SK-N-SH (cell line): Measurements from ENCODE around the gene PDHX. TPM values are rescaled to one million over a fixed set of nuclear protein-coding genes. Genes with fewer than 3 reads are reported as not detected.

Source experiments
- CTCF ChIA-PET: fragments of 300-600, 350-600 bp; formaldehyde crosslinking; extraction: SDS; loops from one replicate; lab custom pipeline; 2021; lab: Yijun Ruan, JAX
- POLR2A ChIA-PET: fragments of 350-600 bp; sonication (Branson Sonifier 250); formaldehyde crosslinking; extraction: SDS; loops from one replicate; lab custom pipeline; 2020; ENCODE audit warnings: antibody characterized with exemption, inconsistent platforms; lab: Yijun Ruan, JAX
- DNase-seq: peaks from one replicate; pipeline ENCODE4 v3.0.0; 2012
- H2AFZ ChIP-seq: fragments of 200-600 bp; sonication (generic); 2 replicates; pipeline ENCODE4 v1.8.1; 2016; ENCODE audit warnings: antibody characterized with exemption, mild to moderate bottlenecking, low read depth
- H3F3A ChIP-seq: fragments of 200-600 bp; sonication (generic); replicated peaks from 2 replicates; pipeline ENCODE3; 2016; ENCODE audit warnings: antibody characterized with exemption, mild to moderate bottlenecking; ENCODE audit not compliant: insufficient read depth
- H3K27ac ChIP-seq, 2 experiments: fragments of 200-500 bp in 1 of 2; fragments of 200-600 bp in 1 of 2; sonication (Bioruptor generic) in 1 of 2; sonication (generic), shearing (Covaris generic) in 1 of 2; 2 replicates each; pipeline versions ENCODE4 v1.5.1 to v1.6.1; 2014 to 2016; ENCODE audit warnings: low read depth in 2 of 2, inconsistent platforms in 1 of 2, low read length in 1 of 2, mild to moderate bottlenecking in 1 of 2, mixed read lengths in 1 of 2
- H3K27me3 ChIP-seq: fragments of 200-600 bp; sonication (generic), shearing (Covaris generic); 2 replicates; pipeline ENCODE4 v1.6.1; 2016; ENCODE audit warnings: mixed run types; ENCODE audit not compliant: insufficient read depth
- H3K36me3 ChIP-seq, 2 experiments: fragments of 200-500 bp in 1 of 2; fragments of 200-600 bp in 1 of 2; sonication (Bioruptor generic) in 1 of 2; sonication (generic) in 1 of 2; replicated peaks in 1 of 2; 2 replicates each; pipeline versions ENCODE3 to v1.5.1; 2014 to 2016; ENCODE audit warnings: low read length in 1 of 2, mild to moderate bottlenecking in 1 of 2; ENCODE audit not compliant: insufficient read depth in 2 of 2, control insufficient read depth in 1 of 2
- H3K4me1 ChIP-seq, 2 experiments: fragments of 200-500 bp in 1 of 2; fragments of 200-600 bp in 1 of 2; sonication (Bioruptor generic) in 1 of 2; sonication (generic), shearing (Covaris generic) in 1 of 2; 2 replicates each; pipeline versions ENCODE4 v1.5.1 to v1.6.1; 2014 to 2016; ENCODE audit warnings: low read depth in 1 of 2, low read length in 1 of 2, mixed run types in 1 of 2; ENCODE audit not compliant: insufficient read depth in 2 of 2, control insufficient read depth in 1 of 2
- H3K4me2 ChIP-seq: fragments of 200-600 bp; sonication (generic), shearing (Covaris generic); 2 replicates; pipeline ENCODE4 v1.6.1; 2017; ENCODE audit warnings: mixed run types
- H3K4me3 ChIP-seq, 2 experiments: fragments of 200-500 bp in 1 of 2; fragments of 200-600 bp in 1 of 2; sonication (Bioruptor generic) in 1 of 2; sonication (generic), shearing (Covaris generic) in 1 of 2; 2 replicates each; pipeline versions ENCODE4 v1.5.1 to v1.8.1; 2014 to 2016; ENCODE audit warnings: low read depth in 2 of 2, inconsistent platforms in 1 of 2, low read length in 1 of 2, mild to moderate bottlenecking in 1 of 2, mixed read lengths in 1 of 2, moderate library complexity in 1 of 2
- H3K79me2 ChIP-seq: fragments of 200-600 bp; sonication (generic); 2 replicates; pipeline ENCODE4 v1.8.1; 2017; ENCODE audit warnings: mild to moderate bottlenecking; ENCODE audit not compliant: insufficient read depth
- H3K9ac ChIP-seq: fragments of 200-600 bp; sonication (generic); 2 replicates; pipeline ENCODE4 v1.6.1; 2017; ENCODE audit warnings: mixed run types
- H3K9me2 ChIP-seq: fragments of 200-600 bp; sonication (generic); 2 replicates; pipeline ENCODE4 v1.6.1; 2017; ENCODE audit warnings: mixed run types
- H3K9me3 ChIP-seq: fragments of 200-600 bp; sonication (generic); 2 replicates; pipeline ENCODE4 v1.6.1; 2017; ENCODE audit warnings: mixed run types, mild to moderate bottlenecking, moderate library complexity
- H4K20me1 ChIP-seq: fragments of 200-600 bp; sonication (generic); 2 replicates; pipeline ENCODE4 v1.6.1; 2017; ENCODE audit warnings: mild to moderate bottlenecking, mixed run types; ENCODE audit not compliant: insufficient read depth
- CHD2 ChIP-seq: fragments of 150-350 bp; IDR thresholded peaks from 2 replicates; pipeline ENCODE4 v1.6.1; 2018; ENCODE audit warnings: low read length; ENCODE audit not compliant: partially characterized antibody
- ELF1 ChIP-seq: IDR thresholded peaks from 2 replicates; pipeline ENCODE4 v1.4.0; 2012
- EP300 ChIP-seq, 2 experiments: IDR thresholded peaks; 2 replicates each; pipeline versions ENCODE4 v1.4.0 to v1.6.1; 2012; ENCODE audit warnings: borderline replicate concordance in 1 of 2, low read depth in 1 of 2, low read length in 1 of 2
- FOSL2 ChIP-seq: IDR thresholded peaks from 2 replicates; pipeline ENCODE4 v1.4.0; 2012; ENCODE audit warnings: low read depth, mild to moderate bottlenecking, moderate library complexity, borderline replicate concordance
- FOXJ3 ChIP-seq: sonication (generic); formaldehyde crosslinking; IDR thresholded peaks from 2 replicates; pipeline ENCODE4 v1.5.1; 2020; ENCODE audit warnings: mild to moderate bottlenecking, missing genetic modification reagents
- FOXM1 ChIP-seq: IDR thresholded peaks from 2 replicates; pipeline ENCODE4 v1.4.0; 2012; ENCODE audit warnings: low read depth, mild to moderate bottlenecking
- JUND ChIP-seq: IDR thresholded peaks from 2 replicates; pipeline ENCODE4 v1.4.0; 2012
- MEF2A ChIP-seq: IDR thresholded peaks from 2 replicates; pipeline ENCODE4 v1.4.0; 2012; ENCODE audit warnings: low read depth, borderline replicate concordance
- MXI1 ChIP-seq: IDR thresholded peaks from 2 replicates; pipeline ENCODE4 v1.6.1; 2012; ENCODE audit warnings: mild to moderate bottlenecking, low read depth, low read length, improper control_type of control experiment
- NRF1 ChIP-seq: IDR thresholded peaks from 2 replicates; pipeline ENCODE4 v1.6.1; 2012; ENCODE audit warnings: low read depth, mild to moderate bottlenecking, low read length
- POLR2AphosphoS5 ChIP-seq: IDR thresholded peaks from 2 replicates; pipeline ENCODE4 v1.6.1; 2012; ENCODE audit warnings: low read depth, low read length
- RAD21 ChIP-seq: IDR thresholded peaks from 2 replicates; pipeline ENCODE4 v1.6.1; 2012; ENCODE audit warnings: mild to moderate bottlenecking, low read length
- RFX5 ChIP-seq: IDR thresholded peaks from 2 replicates; pipeline ENCODE4 v1.6.1; 2012; ENCODE audit warnings: mild to moderate bottlenecking, improper control_type of control experiment, low read length
- RXRA ChIP-seq: IDR thresholded peaks from 2 replicates; pipeline ENCODE4 v1.4.0; 2012; ENCODE audit warnings: low read depth, mild to moderate bottlenecking, borderline replicate concordance
- SIN3A ChIP-seq: IDR thresholded peaks from 2 replicates; pipeline ENCODE4 v1.6.1; 2012; ENCODE audit warnings: low read depth, mild to moderate bottlenecking, low read length, moderate library complexity, borderline replicate concordance
- SMC3 ChIP-seq: IDR thresholded peaks from 2 replicates; pipeline ENCODE4 v1.6.1; 2012; ENCODE audit warnings: low read depth, low read length, improper control_type of control experiment
- TCF12 ChIP-seq: IDR thresholded peaks from 2 replicates; pipeline ENCODE4 v1.4.0; 2012
- WGBS: methylation state at CpG from one replicate; pipeline ENCODE4 v1.1.6; 2017; ENCODE audit warnings: low lambda C conversion rate; 5-methylcytosine and 5-hydroxymethylcytosine counted together
- polyA plus RNA-seq, 3 experiments: library from polyadenylated mRNA; depleted of rRNA; stranded (reverse); fragments of >200 nt; gene quantifications; 2 replicates each; pipeline ENCODE4 v1.2.3, GENCODE V29; 2012
- TF ChIP-seq, protein P1 (sequence below): fragments of 200-600 bp; sonication (generic); IDR thresholded peaks from 2 replicates; pipeline ENCODE4 v1.6.1; 2017; ENCODE audit warnings: antibody characterized with exemption, mild to moderate bottlenecking, moderate library complexity
- TF ChIP-seq, protein P2 (sequence below): IDR thresholded peaks from 2 replicates; pipeline ENCODE4 v1.4.0; 2012; ENCODE audit warnings: low read depth
- TF ChIP-seq, protein P3 (sequence below): IDR thresholded peaks from 2 replicates; pipeline ENCODE4 v1.4.0; 2012; ENCODE audit warnings: low read depth, borderline replicate concordance

The PDHX gene
- polyA plus RNA-seq, 1 of the 3 experiments (the other 2 are of a cell fraction), result 14.8 TPM

GRCh38 chr11:34874202-34874601 is 42.2 kb upstream of the PDHX start:
- Histone ChIP-seq H3K9me2 (no peaks in the 10 kb centered on the region), H3K27ac (no peak overlapping the region), H2AFZ (no peak overlapping the region), H3K9me3 (no peaks in the 10 kb centered on the region), H3K36me3 (no peaks in the 10 kb centered on the region), H3K9ac (no peak overlapping the region), H3K27me3 (no peaks in the 10 kb centered on the region), H3F3A (peaks cover 4% of the 10 kb centered on the region), H3K79me2 (no peaks in the 10 kb centered on the region), H3K4me2 (no peak overlapping the region), H3K4me3 (no peak overlapping the region)
- POLR2A ChIA-PET, result no interaction called here
- no peak for DNase-seq
- CTCF ChIA-PET, result no interaction called here
- 94% methylated on average over 4 of the region's 4 CpGs for WGBS
- TF ChIP-seq, protein P1, sequence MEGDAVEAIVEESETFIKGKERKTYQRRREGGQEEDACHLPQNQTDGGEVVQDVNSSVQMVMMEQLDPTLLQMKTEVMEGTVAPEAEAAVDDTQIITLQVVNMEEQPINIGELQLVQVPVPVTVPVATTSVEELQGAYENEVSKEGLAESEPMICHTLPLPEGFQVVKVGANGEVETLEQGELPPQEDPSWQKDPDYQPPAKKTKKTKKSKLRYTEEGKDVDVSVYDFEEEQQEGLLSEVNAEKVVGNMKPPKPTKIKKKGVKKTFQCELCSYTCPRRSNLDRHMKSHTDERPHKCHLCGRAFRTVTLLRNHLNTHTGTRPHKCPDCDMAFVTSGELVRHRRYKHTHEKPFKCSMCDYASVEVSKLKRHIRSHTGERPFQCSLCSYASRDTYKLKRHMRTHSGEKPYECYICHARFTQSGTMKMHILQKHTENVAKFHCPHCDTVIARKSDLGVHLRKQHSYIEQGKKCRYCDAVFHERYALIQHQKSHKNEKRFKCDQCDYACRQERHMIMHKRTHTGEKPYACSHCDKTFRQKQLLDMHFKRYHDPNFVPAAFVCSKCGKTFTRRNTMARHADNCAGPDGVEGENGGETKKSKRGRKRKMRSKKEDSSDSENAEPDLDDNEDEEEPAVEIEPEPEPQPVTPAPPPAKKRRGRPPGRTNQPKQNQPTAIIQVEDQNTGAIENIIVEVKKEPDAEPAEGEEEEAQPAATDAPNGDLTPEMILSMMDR, result no peak
- no peak for TF ChIP-seq TCF12
- TF ChIP-seq JUND, result no peak
- TF ChIP-seq MEF2A, result no peak
- TF ChIP-seq, protein P2, sequence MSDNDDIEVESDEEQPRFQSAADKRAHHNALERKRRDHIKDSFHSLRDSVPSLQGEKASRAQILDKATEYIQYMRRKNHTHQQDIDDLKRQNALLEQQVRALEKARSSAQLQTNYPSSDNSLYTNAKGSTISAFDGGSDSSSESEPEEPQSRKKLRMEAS, result no peak
- TF ChIP-seq FOXJ3 (CRISPR knock-in tag), result no peak
- TF ChIP-seq FOSL2, result no peak
- TF ChIP-seq FOXM1, result no peak
- TF ChIP-seq MXI1, result no peak
- TF ChIP-seq POLR2AphosphoS5, result no peak
- TF ChIP-seq, all 33 proteins: peak for 0
- H4K20me1 ChIP-seq, result no peaks in the 10 kb centered on the region
- H3K4me1 ChIP-seq, result peaks cover 0 to 4% of the 10 kb centered on the region in 2 experiments; a peak in 1 of 4 replicates

DNA sequence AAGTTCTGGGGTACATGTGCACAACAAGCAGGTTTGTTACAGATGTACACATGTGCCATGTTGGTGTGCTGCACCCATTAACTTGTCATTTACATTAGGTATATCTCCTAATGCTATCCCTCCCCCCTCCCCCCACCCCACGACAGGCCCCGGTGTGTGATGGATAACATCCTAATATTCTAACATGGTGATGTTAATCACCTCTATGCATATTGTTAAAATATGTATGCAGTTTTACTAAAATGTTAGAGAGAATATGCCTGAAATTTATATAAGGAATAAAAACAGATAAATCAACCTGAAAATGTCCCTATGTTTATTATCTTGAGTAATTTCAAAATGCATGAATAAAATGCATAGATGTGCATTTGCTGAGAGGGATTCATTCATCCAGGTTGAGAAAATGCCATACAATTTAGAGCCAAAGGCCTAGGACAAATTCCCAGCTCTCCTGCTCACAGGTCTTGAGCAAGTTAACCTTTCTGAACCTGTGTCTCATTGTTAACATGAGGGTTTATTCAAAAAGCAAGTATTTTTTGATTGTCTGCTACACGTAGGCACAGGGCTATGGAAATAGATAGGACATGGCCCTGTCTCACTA is 38.9 kb upstream of the PDHX start:
- POLR2A ChIA-PET, result no interaction called here
- Histone ChIP-seq H3K4me1 (peaks cover 0 to 4% of the 10 kb centered on the region in 2 experiments; a peak in 1 of 4 replicates), H3K4me2 (no peak overlapping the region), H3K27ac (no peak overlapping the region), H3K27me3 (no peaks in the 10 kb centered on the region), H3K9me3 (no peaks in the 10 kb centered on the region), H2AFZ (no peak overlapping the region), H3K36me3 (peaks cover 2 to 9% of the 10 kb centered on the region in 2 experiments), H4K20me1 (no peaks in the 10 kb centered on the region), H3K9me2 (no peaks in the 10 kb centered on the region), H3F3A (peaks cover 4% of the 10 kb centered on the region), H3K79me2 (no peaks in the 10 kb centered on the region), H3K4me3 (no peak overlapping the region), H3K9ac (no peak overlapping the region)
- CTCF ChIA-PET, result interaction anchor here (0.8 to 3.5 kb wide), 3 partner anchors 10 to 291 kb away, joined by 3 to 12 read pairs (median 7); no protein-coding TSS in a partner anchor
- 95% methylated on average over 3 of the region's 3 CpGs for WGBS
- DNase-seq, result no peak
- TF ChIP-seq SMC3, result no peak
- no peak for TF ChIP-seq RXRA
- TF ChIP-seq CHD2, result no peak
- no peak for TF ChIP-seq RFX5
- TF ChIP-seq TCF12, result no peak
- no peak for TF ChIP-seq ELF1
- TF ChIP-seq, protein P3, sequence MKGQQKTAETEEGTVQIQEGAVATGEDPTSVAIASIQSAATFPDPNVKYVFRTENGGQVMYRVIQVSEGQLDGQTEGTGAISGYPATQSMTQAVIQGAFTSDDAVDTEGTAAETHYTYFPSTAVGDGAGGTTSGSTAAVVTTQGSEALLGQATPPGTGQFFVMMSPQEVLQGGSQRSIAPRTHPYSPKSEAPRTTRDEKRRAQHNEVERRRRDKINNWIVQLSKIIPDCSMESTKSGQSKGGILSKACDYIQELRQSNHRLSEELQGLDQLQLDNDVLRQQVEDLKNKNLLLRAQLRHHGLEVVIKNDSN, result no peak
- no peak for TF ChIP-seq SIN3A
- TF ChIP-seq FOXM1, result no peak
- no peak for TF ChIP-seq EP300 (IDR thresholded peaks at IDR 0.05; ENCODE audit: borderline replicate concordance in 1 of 2, low read depth in 1 of 2, low read length in 1 of 2)
- TF ChIP-seq NRF1, result no peak
- no peak for TF ChIP-seq RAD21
- TF ChIP-seq POLR2AphosphoS5, result no peak
